HCT116 (cell line): ENCODE data around the gene KIAA0825. TPM values are rescaled to one million over a fixed set of nuclear protein-coding genes. Genes with fewer than 3 reads are reported as not detected.

Source experiments
- ATAC-seq: fragments of 200-7000 bp; cut with Tn5 transposase; 2 replicates; pipeline ENCODE4 v1.9.1; 2020; ENCODE audit warnings: mild to moderate bottlenecking, moderate library complexity
- BruUV-seq: library from RNA; stranded (reverse); fragments of 400-500 nt; replicated peaks from 2 replicates; lab custom pipeline; 2021; lab: Mats Ljungman, UMichigan
- CTCF ChIA-PET: fragments of 300-600 bp; sonication (Branson Sonifier 250); formaldehyde crosslinking; loops from one replicate; lab custom pipeline; 2021; ENCODE audit warnings: antibody characterized with exemption; lab: Charles Lee
- POLR2A ChIA-PET: fragments of 300-600, 350-600 bp; sonication (Branson Sonifier 250); formaldehyde crosslinking; loops from one replicate; lab custom pipeline; 2021; ENCODE audit warnings: antibody characterized with exemption; lab: Charles Lee
- RAD21 ChIA-PET, 2 experiments: fragments of 300-600 bp; sonication (Branson Sonifier 250); formaldehyde crosslinking; loops; one replicate each; lab custom pipeline; 2023; ENCODE audit warnings: low total read pairs in 2 of 2; ENCODE audit not compliant: uncharacterized antibody in 2 of 2, unreplicated experiment in 2 of 2, low non-redundant PET in 1 of 2; lab: Charles Lee
- DNase-seq: peaks from one replicate; pipeline ENCODE4 v3.0.0-alpha.2; 2010; ENCODE audit warnings: low read depth, low spot score
- H2AFZ ChIP-seq: fragments of 200-600 bp; shearing (Covaris generic), sonication (generic); 2 replicates; pipeline ENCODE4 v1.6.1; 2017; ENCODE audit warnings: low read depth, mixed run types, mixed read lengths, antibody characterized with exemption, low read length; ENCODE audit not compliant: poor library complexity, severe bottlenecking
- H3K27ac ChIP-seq: 2 replicates; pipeline ENCODE4 v1.5.1; 2012; ENCODE audit warnings: low read depth, low read length
- H3K27me3 ChIP-seq: fragments of 200-600 bp; sonication (generic); 2 replicates; pipeline ENCODE4 v1.6.1; 2016; ENCODE audit warnings: mixed run types, low read length, mixed read lengths; ENCODE audit not compliant: insufficient read depth
- H3K36me3 ChIP-seq, 2 experiments: fragments of 200-500 bp in 1 of 2; fragments of 200-600 bp in 1 of 2; sonication (Bioruptor generic) in 1 of 2; sonication (generic) in 1 of 2; 2 replicates each; pipeline versions ENCODE4 v1.5.1 to v1.6.1; 2014 to 2016; ENCODE audit warnings: low read length in 2 of 2, inconsistent platforms in 1 of 2, mixed read lengths in 1 of 2, mixed run types in 1 of 2; ENCODE audit not compliant: insufficient read depth in 2 of 2, control insufficient read depth in 1 of 2
- H3K4me1 ChIP-seq, 2 experiments: fragments of 200-600 bp in 1 of 2; sonication (generic) in 1 of 2; 2 replicates each; pipeline versions ENCODE4 v1.5.1 to v1.6.1; 2012 to 2017; ENCODE audit warnings: low read length in 2 of 2, inconsistent platforms in 1 of 2, mild to moderate bottlenecking in 1 of 2, mixed read lengths in 1 of 2, mixed run types in 1 of 2, moderate library complexity in 1 of 2; ENCODE audit not compliant: insufficient read depth in 2 of 2, control insufficient read depth in 1 of 2
- H3K4me2 ChIP-seq: fragments of 200-600 bp; sonication (generic); 2 replicates; pipeline ENCODE4 v1.6.1; 2017; ENCODE audit warnings: mixed run types, low read length, mixed read lengths
- H3K4me3 ChIP-seq, 2 experiments: fragments of 200-600 bp in 1 of 2; sonication (generic) in 1 of 2; replicated peaks in 1 of 2; 2 replicates each; pipeline ENCODE4 v1.5.1; 2011 to 2016; ENCODE audit warnings: low read length in 2 of 2, control low read depth in 1 of 2, low read depth in 1 of 2, mild to moderate bottlenecking in 1 of 2, mixed read lengths in 1 of 2, mixed run types in 1 of 2
- H3K79me2 ChIP-seq: fragments of 200-600 bp; sonication (generic); 2 replicates; pipeline ENCODE4 v1.6.1; 2017; ENCODE audit warnings: mild to moderate bottlenecking, mixed run types, low read length, moderate library complexity, mixed read lengths; ENCODE audit not compliant: insufficient read depth
- H3K9ac ChIP-seq: fragments of 200-600 bp; sonication (generic); 2 replicates; pipeline ENCODE4 v1.6.1; 2016; ENCODE audit warnings: low read length, mixed read lengths
- H3K9me2 ChIP-seq: fragments of 200-600 bp; sonication (generic), shearing (Covaris generic); 2 replicates; pipeline ENCODE4 v1.6.1; 2017; ENCODE audit warnings: mixed run types, mild to moderate bottlenecking, moderate library complexity; ENCODE audit not compliant: insufficient read depth
- H3K9me3 ChIP-seq, 2 experiments: fragments of 200-500 bp in 1 of 2; fragments of 200-600 bp in 1 of 2; sonication (Bioruptor generic) in 1 of 2; sonication (generic) in 1 of 2; 2 replicates each; pipeline ENCODE4 v1.6.1; 2014 to 2017; ENCODE audit warnings: low read length in 2 of 2, mixed read lengths in 2 of 2, inconsistent platforms in 1 of 2, low read depth in 1 of 2, mild to moderate bottlenecking in 1 of 2, mixed run types in 1 of 2, moderate library complexity in 1 of 2; ENCODE audit not compliant: control insufficient read depth in 1 of 2, insufficient read depth in 1 of 2
- H4K20me1 ChIP-seq: fragments of 200-600 bp; sonication (generic), shearing (Covaris generic); 2 replicates; pipeline ENCODE4 v1.6.1; 2017; ENCODE audit warnings: mixed run types, mild to moderate bottlenecking, moderate library complexity; ENCODE audit not compliant: insufficient read depth
- CBX3 ChIP-seq: IDR thresholded peaks from 2 replicates; pipeline ENCODE4 v1.6.1; 2012; ENCODE audit warnings: low read depth
- CEBPB ChIP-seq: IDR thresholded peaks from 2 replicates; pipeline ENCODE4 v1.6.1; 2012; ENCODE audit warnings: low read depth
- ELF1 ChIP-seq: IDR thresholded peaks from 2 replicates; pipeline ENCODE4 v1.6.1; 2012; ENCODE audit warnings: low read depth, borderline replicate concordance
- EZH2 ChIP-seq: fragments of 200-600 bp; sonication (generic); IDR thresholded peaks from 2 replicates; pipeline ENCODE4 v1.6.1; 2017; ENCODE audit warnings: antibody characterized with exemption, mixed run types
- EZH2phosphoT487 ChIP-seq: fragments of 200-600 bp; IDR thresholded peaks from 2 replicates; pipeline ENCODE4 v1.6.1; 2018; ENCODE audit warnings: antibody characterized with exemption, borderline replicate concordance
- SP1 ChIP-seq: IDR thresholded peaks from 2 replicates; pipeline ENCODE4 v1.6.1; 2012; ENCODE audit warnings: low read depth
- SRF ChIP-seq: IDR thresholded peaks from 2 replicates; pipeline ENCODE4 v1.6.1; 2012; ENCODE audit warnings: low read depth
- TCF7L2 ChIP-seq: IDR thresholded peaks from 2 replicates; pipeline ENCODE4 v1.7.0; 2011; ENCODE audit warnings: borderline replicate concordance, inconsistent platforms; ENCODE audit not compliant: insufficient read depth, insufficient read length; ENCODE audit errors: extremely low read depth
- intact Hi-C: fragments of 100-400 bp; cut with micrococcal nuclease; formaldehyde crosslinking; loops from 2 replicates; pipeline ENCODE4 v1.10.0; 2022
- total RNA-seq: library from RNA; stranded (reverse); gene quantifications from one replicate; pipeline ENCODE4 v1.2.1, GENCODE V29; 2021; ENCODE audit not compliant: unreplicated experiment
- TF ChIP-seq, protein P1 (sequence below): IDR thresholded peaks from 2 replicates; pipeline ENCODE4 v1.6.1; 2012
- TF ChIP-seq, protein P2 (sequence below): IDR thresholded peaks from 2 replicates; pipeline ENCODE4 v1.6.1; 2012; ENCODE audit warnings: low read depth

Gene KIAA0825
- total RNA-seq, 1 experiment from 2014 or later = 1.4 TPM

DNA sequence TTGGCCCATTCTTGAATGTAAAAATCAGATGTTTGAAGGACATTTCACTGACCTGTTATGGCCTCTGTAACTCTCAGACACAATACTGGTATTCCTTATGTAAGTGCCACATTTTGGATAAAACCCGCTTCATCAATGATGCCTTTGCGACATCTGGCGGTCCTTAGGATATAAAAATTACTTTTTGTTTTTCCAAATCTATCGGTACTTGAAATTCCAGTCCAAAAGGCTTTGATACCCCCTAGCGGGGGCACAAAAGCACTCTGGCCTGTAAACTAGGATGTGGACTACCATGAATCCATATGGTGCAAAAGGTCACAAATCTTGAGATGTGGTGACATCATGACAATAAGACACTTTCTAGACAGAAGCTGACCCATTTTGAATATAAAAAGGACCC lies 291.8 kb downstream of the KIAA0825 start (continued):
- no peak for TF ChIP-seq ELF1
- TF ChIP-seq, all 23 proteins: peak for 0

DNA sequence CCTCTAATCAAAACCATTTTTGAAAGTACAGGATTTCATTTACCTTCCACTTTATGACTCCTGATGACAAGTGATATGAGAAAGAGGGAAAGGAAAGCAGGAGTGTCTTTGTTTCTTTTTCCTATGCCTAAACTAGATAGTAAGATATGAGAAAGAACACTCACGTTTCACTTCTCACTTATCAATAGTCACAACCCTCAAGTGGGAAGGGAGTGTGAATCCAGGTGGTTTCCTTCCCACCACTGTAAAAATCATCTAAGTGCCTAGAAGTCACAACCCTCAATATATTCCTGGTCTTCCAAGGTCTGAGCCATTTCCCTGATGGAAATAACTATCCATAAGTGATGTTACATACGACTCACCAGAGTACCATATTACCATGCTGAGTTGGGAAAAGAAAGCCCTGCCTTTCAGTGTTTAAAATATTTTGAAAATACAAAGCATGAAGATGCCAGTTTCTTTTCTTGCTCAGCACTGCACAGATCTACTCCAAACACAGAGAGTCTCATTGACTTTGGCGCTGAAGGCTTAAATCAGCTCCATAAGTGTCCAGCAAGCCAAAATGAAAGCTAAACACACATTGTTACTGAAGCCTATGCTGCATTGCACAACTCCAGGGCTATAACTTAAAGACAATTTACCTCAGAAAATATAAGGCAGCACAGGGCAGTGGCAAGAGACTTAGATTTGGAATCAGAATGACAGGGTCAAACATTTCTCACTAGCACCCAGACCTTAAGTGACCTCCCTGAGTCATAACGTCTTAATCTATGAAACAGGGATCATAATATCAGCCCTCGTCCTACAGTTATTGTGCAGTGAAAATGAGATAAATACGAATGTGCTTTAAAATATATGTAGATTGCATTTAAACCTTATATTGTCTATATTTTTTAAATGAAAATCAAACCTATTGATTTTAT lies 301.2 kb downstream of the KIAA0825 start:
- no peaks in the 10 kb centered on the region for H4K20me1 ChIP-seq
- ChIA-PET POLR2A (no interaction called here), RAD21 (no interaction called here), CTCF (no interaction called here)
- intact Hi-C loops = no loop called here
- H3K27me3 ChIP-seq = no peaks in the 10 kb centered on the region
- no peak overlapping the region for H3K4me2 ChIP-seq
- H3K79me2 ChIP-seq = no peaks in the 10 kb centered on the region
- no peaks in the 10 kb centered on the region for H3K9me3 ChIP-seq
- H3K4me1 ChIP-seq = no peaks in the 10 kb centered on the region
- H3K36me3 ChIP-seq = no peaks in the 10 kb centered on the region
- H2AFZ ChIP-seq = no peak overlapping the region
- DNase-seq (no peak), ATAC-seq (no peak)
- TF ChIP-seq, protein P1, sequence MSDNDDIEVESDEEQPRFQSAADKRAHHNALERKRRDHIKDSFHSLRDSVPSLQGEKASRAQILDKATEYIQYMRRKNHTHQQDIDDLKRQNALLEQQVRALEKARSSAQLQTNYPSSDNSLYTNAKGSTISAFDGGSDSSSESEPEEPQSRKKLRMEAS = no peak
- TF ChIP-seq SRF (no peak), EZH2 (no peak), CEBPB (no peak), TCF7L2 (no peak), SP1 (no peak), EZH2phosphoT487 (no peak), CBX3 (no peak)
- TF ChIP-seq, protein P2, sequence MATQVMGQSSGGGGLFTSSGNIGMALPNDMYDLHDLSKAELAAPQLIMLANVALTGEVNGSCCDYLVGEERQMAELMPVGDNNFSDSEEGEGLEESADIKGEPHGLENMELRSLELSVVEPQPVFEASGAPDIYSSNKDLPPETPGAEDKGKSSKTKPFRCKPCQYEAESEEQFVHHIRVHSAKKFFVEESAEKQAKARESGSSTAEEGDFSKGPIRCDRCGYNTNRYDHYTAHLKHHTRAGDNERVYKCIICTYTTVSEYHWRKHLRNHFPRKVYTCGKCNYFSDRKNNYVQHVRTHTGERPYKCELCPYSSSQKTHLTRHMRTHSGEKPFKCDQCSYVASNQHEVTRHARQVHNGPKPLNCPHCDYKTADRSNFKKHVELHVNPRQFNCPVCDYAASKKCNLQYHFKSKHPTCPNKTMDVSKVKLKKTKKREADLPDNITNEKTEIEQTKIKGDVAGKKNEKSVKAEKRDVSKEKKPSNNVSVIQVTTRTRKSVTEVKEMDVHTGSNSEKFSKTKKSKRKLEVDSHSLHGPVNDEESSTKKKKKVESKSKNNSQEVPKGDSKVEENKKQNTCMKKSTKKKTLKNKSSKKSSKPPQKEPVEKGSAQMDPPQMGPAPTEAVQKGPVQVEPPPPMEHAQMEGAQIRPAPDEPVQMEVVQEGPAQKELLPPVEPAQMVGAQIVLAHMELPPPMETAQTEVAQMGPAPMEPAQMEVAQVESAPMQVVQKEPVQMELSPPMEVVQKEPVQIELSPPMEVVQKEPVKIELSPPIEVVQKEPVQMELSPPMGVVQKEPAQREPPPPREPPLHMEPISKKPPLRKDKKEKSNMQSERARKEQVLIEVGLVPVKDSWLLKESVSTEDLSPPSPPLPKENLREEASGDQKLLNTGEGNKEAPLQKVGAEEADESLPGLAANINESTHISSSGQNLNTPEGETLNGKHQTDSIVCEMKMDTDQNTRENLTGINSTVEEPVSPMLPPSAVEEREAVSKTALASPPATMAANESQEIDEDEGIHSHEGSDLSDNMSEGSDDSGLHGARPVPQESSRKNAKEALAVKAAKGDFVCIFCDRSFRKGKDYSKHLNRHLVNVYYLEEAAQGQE = no peak
- H3K9me2 ChIP-seq = no peaks in the 10 kb centered on the region
- no TSS peak for BruUV-seq
- no peak overlapping the region for H3K9ac ChIP-seq
- H3K27ac ChIP-seq = no peak overlapping the region
- H3K4me3 ChIP-seq = no peak overlapping the region
